GM19467 (cell line): ENCODE results near the gene RUNDC1.
"Not testable (repeated sequence)": the region's sequence is repeated elsewhere in the genome, so short reads cannot be mapped to it uniquely, and the experiment has no call there.

ENCODE experiments used
- ATAC-seq: cut with Tn5 transposase; IDR thresholded peaks from one replicate; pipeline ENCODE4 v1.9.1; 2021; ENCODE audit warnings: mild to moderate bottlenecking, moderate library complexity; ENCODE audit not compliant: unreplicated experiment

RUNDC1 gene

GRCh38 chr17:42980274-42980765, at the start of gene RUNDC1:
RUNDC1 (plus strand) TSS chr17:42980565; CDS start chr17:42980577, 12 bp downstream.
- peak; percentile 58 for ATAC-seq

GRCh38 chr17:42937712-42938596, 42.4 kb upstream of the RUNDC1 start:
- no peak for ATAC-seq

- no peak for ATAC-seq
Observed at GRCh38 chr17:42944211-42944610, 36.2 kb upstream of the RUNDC1 start.

- no peak for ATAC-seq
Observed at GRCh38 chr17:42946812-42947211, 33.6 kb upstream of the RUNDC1 start.

- ATAC-seq, result no peak
Observed at GRCh38 chr17:42950044-42950783, 30.2 kb upstream of the RUNDC1 start.

- ATAC-seq, result no peak
Observed at GRCh38 chr17:42953669-42954068, 26.7 kb upstream of the RUNDC1 start.

- peak; percentile 67 for ATAC-seq
Observed at GRCh38 chr17:42964161-42964932, 16.0 kb upstream of the RUNDC1 start, which contains the start of gene AARSD1. AARSD1 (minus strand) TSS chr17:42964454; CDS start chr17:42964440, 14 bp downstream.

GRCh38 chr17:42967925-42968324, 12.4 kb upstream of the RUNDC1 start:
- no peak for ATAC-seq

- ATAC-seq, result no peak
Observed at GRCh38 chr17:42969001-42969581, 11.3 kb upstream of the RUNDC1 start.

GRCh38 chr17:42971589-42971988, 8.8 kb upstream of the RUNDC1 start:
- ATAC-seq, result no peak

- not testable (repeated sequence) for ATAC-seq
Observed at GRCh38 chr17:42973323-42973722, 7.0 kb upstream of the RUNDC1 start.

- no peak for ATAC-seq
Observed at GRCh38 chr17:42975265-42975664, 5.1 kb upstream of the RUNDC1 start.

- not testable (repeated sequence) for ATAC-seq
Observed at GRCh38 chr17:42975701-42976100, 4.7 kb upstream of the RUNDC1 start.

- ATAC-seq, result no peak
Observed at GRCh38 chr17:42979511-42980273, 673 bp upstream of the RUNDC1 start, which contains the start of gene PTGES3L. PTGES3L (minus strand) TSS chr17:42980080; CDS start chr17:42980053, 27 bp downstream.

GRCh38 chr17:42980766-42981397, 517 bp downstream of the RUNDC1 start:
- ATAC-seq, result peak; percentile 35

GRCh38 chr17:42982266-42982665, 1.9 kb downstream of the RUNDC1 start:
- ATAC-seq, result no peak

- no peak for ATAC-seq
Observed at GRCh38 chr17:42985225-42985624, 4.9 kb downstream of the RUNDC1 start.

GRCh38 chr17:42989141-42989540, 8.8 kb downstream of the RUNDC1 start:
- no peak for ATAC-seq
